GM12878 (cell line): ENCODE measurements around the gene TMEM253. TPM values are rescaled to one million over a fixed set of nuclear protein-coding genes. Genes with fewer than 3 reads are reported as not detected.

ENCODE experiments used
- ATAC-seq: fragments of 200-7000 bp; cut with Tn5 transposase; 3 replicates; pipeline ENCODE4 v1.9.1; 2020; ENCODE audit warnings: mild to moderate bottlenecking, moderate library complexity
- BruUV-seq: library from RNA; stranded (reverse); fragments of 400-500 nt; replicated peaks from 2 replicates; lab custom pipeline; 2021; lab: Mats Ljungman, UMichigan
- CTCF ChIA-PET: fragments of 300-600 bp; sonication (Branson Sonifier 250); formaldehyde crosslinking; extraction: SDS; loops from one replicate; lab custom pipeline; 2021; ENCODE audit warnings: inconsistent platforms; lab: Yijun Ruan, JAX
- POLR2A ChIA-PET: fragments of 350-600 bp; formaldehyde crosslinking; extraction: SDS; loops from one replicate; lab custom pipeline; 2021; ENCODE audit warnings: inconsistent platforms; lab: Charles Lee
- RAD21 ChIA-PET: fragments of 300-600 bp; sonication (Branson Sonifier 250); formaldehyde crosslinking; loops from one replicate; lab custom pipeline; 2023; ENCODE audit warnings: antibody characterized with exemption; ENCODE audit not compliant: unreplicated experiment; lab: Charles Lee
- SMC1A ChIA-PET: fragments of 300-600 bp; sonication (Branson Sonifier 250); formaldehyde crosslinking; loops from one replicate; lab custom pipeline; 2023; ENCODE audit not compliant: unreplicated experiment, uncharacterized antibody; lab: Charles Lee
- DNase-seq: peaks from one replicate; pipeline ENCODE4 v3.0.0-alpha.2; 2011; ENCODE audit warnings: low read depth, low spot score
- FAIRE-seq: peaks from 3 replicates; lab custom pipeline; 2011; peaks lifted over from hg19 to GRCh38; lab: Jason Lieb, UNC
- H2AFZ ChIP-seq: 2 replicates; pipeline ENCODE4 v1.6.0; 2011; ENCODE audit warnings: low read depth, low read length, control low read depth; ENCODE audit not compliant: control insufficient read depth
- H3K27ac ChIP-seq: 2 replicates; pipeline ENCODE4 v1.5.1; 2011; ENCODE audit warnings: control low read depth; ENCODE audit not compliant: control insufficient read depth, insufficient read depth
- H3K27me3 ChIP-seq, 2 experiments: replicated peaks in 1 of 2; 2 replicates each; pipeline versions ENCODE4 v1.6.0 to v1.6.1; 2011; ENCODE audit warnings: low read length in 1 of 2; ENCODE audit not compliant: control insufficient read depth in 2 of 2, insufficient read depth in 2 of 2
- H3K36me3 ChIP-seq, 2 experiments: 2 replicates each; pipeline ENCODE4 v1.5.1; 2011; ENCODE audit warnings: low read length in 1 of 2; ENCODE audit not compliant: control insufficient read depth in 2 of 2, insufficient read depth in 2 of 2
- H3K4me1 ChIP-seq: 2 replicates; pipeline ENCODE4 v1.6.1; 2011; ENCODE audit warnings: mild to moderate bottlenecking, low read length, moderate library complexity, mixed read lengths; ENCODE audit not compliant: control insufficient read depth, insufficient read depth
- H3K4me2 ChIP-seq: 2 replicates; pipeline ENCODE4 v1.6.0; 2011; ENCODE audit warnings: control low read depth; ENCODE audit not compliant: control insufficient read depth, insufficient read depth
- H3K4me3 ChIP-seq: fragments of 200-600 bp; sonication (generic); 2 replicates; pipeline ENCODE4 v1.5.1; 2016
- H3K79me2 ChIP-seq: 2 replicates; pipeline ENCODE4 v1.6.0; 2011; ENCODE audit warnings: low read length; ENCODE audit not compliant: control insufficient read depth, insufficient read depth
- H3K9ac ChIP-seq: 2 replicates; pipeline ENCODE4 v1.8.0; 2011; ENCODE audit warnings: low read length, control low read depth, mixed read lengths; ENCODE audit not compliant: control insufficient read depth, insufficient read depth
- H3K9me3 ChIP-seq: replicated peaks from 3 replicates; pipeline ENCODE4 v1.5.1; 2011; ENCODE audit warnings: mild to moderate bottlenecking, low read length; ENCODE audit not compliant: control insufficient read depth, insufficient read depth
- H4K20me1 ChIP-seq: 2 replicates; pipeline ENCODE4 v1.6.0; 2011; ENCODE audit not compliant: control insufficient read depth, insufficient read depth
- CBFB ChIP-seq: IDR thresholded peaks from 2 replicates; pipeline ENCODE4 v1.6.1; 2016; ENCODE audit warnings: antibody characterized with exemption, low read depth
- CTCF ChIP-seq, 3 experiments: IDR thresholded peaks in 2 of 3; conservative IDR thresholded peaks in 1 of 3; 2 replicates each; pipeline ENCODE4 v1.5.1; 2011; ENCODE audit warnings: low read depth in 3 of 3, low read length in 3 of 3, mild to moderate bottlenecking in 3 of 3, control low read depth in 2 of 3, moderate library complexity in 2 of 3, inconsistent platforms in 1 of 3, mixed read lengths in 1 of 3; ENCODE audit not compliant: control insufficient read depth in 2 of 3, insufficient read depth in 1 of 3; ENCODE audit errors: extremely low read depth in 1 of 3
- GATAD2B ChIP-seq: fragments of 450-650 bp; conservative IDR thresholded peaks from 2 replicates; pipeline ENCODE4 v1.6.1; 2017; ENCODE audit warnings: low read depth, mild to moderate bottlenecking, moderate library complexity
- HDGF ChIP-seq: fragments of 450-650 bp; IDR thresholded peaks from 2 replicates; pipeline ENCODE4 v1.6.1; 2016; ENCODE audit warnings: antibody characterized with exemption
- IRF4 ChIP-seq: IDR thresholded peaks from 2 replicates; pipeline ENCODE4 v1.6.1; 2011; ENCODE audit warnings: low read depth, low read length
- JUNB ChIP-seq: IDR thresholded peaks from 2 replicates; pipeline ENCODE4 v1.6.1; 2016; ENCODE audit warnings: antibody characterized with exemption, mild to moderate bottlenecking
- MEF2B ChIP-seq: fragments of 450-650 bp; IDR thresholded peaks from 2 replicates; pipeline ENCODE4 v1.6.1; 2018; ENCODE audit warnings: mild to moderate bottlenecking, moderate library complexity; ENCODE audit not compliant: partially characterized antibody, poor library complexity, severe bottlenecking
- MYC ChIP-seq: IDR thresholded peaks from 2 replicates; pipeline ENCODE4 v1.6.1; 2011; ENCODE audit warnings: mild to moderate bottlenecking, low read length, moderate library complexity, inconsistent platforms; ENCODE audit not compliant: insufficient read depth, insufficient replicate concordance, insufficient read length, severe bottlenecking
- NFXL1 ChIP-seq: fragments of 450-650 bp; IDR thresholded peaks from 2 replicates; pipeline ENCODE4 v1.6.1; 2017; ENCODE audit warnings: antibody characterized with exemption, mild to moderate bottlenecking, borderline replicate concordance
- PML ChIP-seq: IDR thresholded peaks from 2 replicates; pipeline ENCODE4 v1.6.1; 2012; ENCODE audit warnings: low read length, inconsistent platforms
- RCOR1 ChIP-seq: conservative IDR thresholded peaks from 2 replicates; pipeline ENCODE4 v1.6.1; 2012; ENCODE audit warnings: low read depth, low read length, improper control_type of control experiment
- RFX5 ChIP-seq: IDR thresholded peaks from 2 replicates; pipeline ENCODE4 v1.6.1; 2011; ENCODE audit warnings: low read depth, low read length, improper control_type of control experiment
- STAT1 ChIP-seq: fragments of 450-650 bp; conservative IDR thresholded peaks from 2 replicates; pipeline ENCODE4 v1.6.1; 2014; ENCODE audit warnings: antibody characterized with exemption, mild to moderate bottlenecking
- TCF12 ChIP-seq: IDR thresholded peaks from 2 replicates; pipeline ENCODE4 v1.6.1; 2011; ENCODE audit warnings: low read depth, mild to moderate bottlenecking, low read length
- YY1 ChIP-seq: IDR thresholded peaks from 2 replicates; pipeline ENCODE4 v1.6.1; 2011; ENCODE audit warnings: low read depth, mild to moderate bottlenecking, low read length
- ZBTB40 ChIP-seq: fragments of 450-650 bp; IDR thresholded peaks from 2 replicates; pipeline ENCODE4 v1.6.1; 2016; ENCODE audit warnings: mild to moderate bottlenecking, moderate library complexity, borderline replicate concordance
- ZNF24 ChIP-seq: fragments of 450-650 bp; IDR thresholded peaks from 2 replicates; pipeline ENCODE4 v1.6.1; 2017; ENCODE audit warnings: antibody characterized with exemption, mild to moderate bottlenecking
- WGBS: methylation state at CpG from one replicate; pipeline ENCODE4 v1.1.6; 2016; ENCODE audit warnings: low lambda C conversion rate; ENCODE audit not compliant: insufficient replicate concordance, insufficient coverage; ENCODE audit errors: missing lambda C conversion rate; 5-methylcytosine and 5-hydroxymethylcytosine counted together
- in situ Hi-C: fragments of 300-500 bp; cut with MboI; formaldehyde crosslinking; loops from 9 replicates; pipeline ENCODE4 v1.14.3; 2018; ENCODE audit warnings: mixed read lengths
- intact Hi-C: fragments of 100-400 bp; cut with micrococcal nuclease; formaldehyde crosslinking; loops from one replicate; pipeline ENCODE4 v1.14.2; 2022; ENCODE audit not compliant: unreplicated experiment
- polyA plus RNA-seq, 11 experiments: library from polyadenylated mRNA; depleted of rRNA in 4 of 11; unstranded in 6 of 11; stranded (reverse) in 5 of 11; fragments of >200 nt; fragmentation: Nextera tagmentation in 4 of 11; fragmentation: Illumina TruSeq in 1 of 11; extraction: Ambion mirVana in 4 of 11; extraction: Trizol in 1 of 11; gene quantifications; 1 replicate in 1 of 11; 2 replicates in 10 of 11; pipeline versions ENCODE4 v1.2.1 to v1.2.3, GENCODE V29; 2011 to 2016; ENCODE audit warnings: inconsistent platforms in 2 of 11, missing spikeins in 2 of 11, low read depth in 1 of 11
- total RNA-seq, 4 experiments: library from RNA; depleted of rRNA in 3 of 4; stranded (reverse); fragments of >200 nt in 3 of 4; fragmentation: Illumina TruSeq in 1 of 4; extraction: Trizol in 1 of 4; gene quantifications; 2 replicates each; pipeline versions ENCODE4 v1.2.1 to v1.2.3, GENCODE V29; 2013 to 2021

Gene TMEM253
- total and polyA plus RNA-seq, 10 of the 15 experiments (the other 5 are each of a cell fraction or from before 2014, with no cell fraction given): 0.11 to 0.48 TPM; not detected in 8

GRCh38 chr14:21090940-21091663, 9.8 kb upstream of the TMEM253 start:
- in situ Hi-C loops: no loop called here
- POLR2A ChIA-PET: no interaction called here
- TF ChIP-seq GATAD2B (no peak), HDGF (no peak), NFXL1 (no peak), MYC (no peak), TCF12 (no peak), ZBTB40 (no peak), CBFB (no peak), IRF4 (no peak), RFX5 (no peak), YY1 (no peak), STAT1 (no peak), RCOR1 (no peak), JUNB (no peak), MEF2B (no peak), ZNF24 (no peak), CTCF (IDR thresholded peaks at IDR 0.05 in 2 of 3, conservative IDR thresholded peaks at IDR 0.05 in 1 of 3; ENCODE audit: control insufficient read depth in 2 of 3, extremely low read depth in 1 of 3, insufficient read depth in 1 of 3, low read depth in 3 of 3, low read length in 3 of 3) (no peak), PML (no peak)

More at GRCh38 chr14:21090940-21091663, 9.8 kb upstream of the TMEM253 start:
- no TSS peak for BruUV-seq
- H4K20me1 ChIP-seq: no peaks in the 10 kb centered on the region
- H3K36me3 ChIP-seq: no peaks in the 10 kb centered on the region
- RAD21 ChIA-PET: interaction anchor here (1.9 to 3.2 kb wide), 4 partner anchors 12 to 76 kb away, joined by 11 to 51 read pairs (median 24); partner anchors contain the start of genes ARHGEF40 and TMEM253
- H3K79me2 ChIP-seq: no peaks in the 10 kb centered on the region
- H3K9ac ChIP-seq: no peak overlapping the region
- no peaks in the 10 kb centered on the region for H3K4me1 ChIP-seq
- no peak overlapping the region for H3K4me3 ChIP-seq
- H3K27ac ChIP-seq: no peak overlapping the region
- SMC1A ChIA-PET: interaction anchor here (1.5 to 2.9 kb wide), 5 partner anchors 10 to 77 kb away, joined by 4 to 28 read pairs (median 7); partner anchors contain the start of gene TMEM253
- H3K4me2 ChIP-seq: no peak overlapping the region
- FAIRE-seq: no peak
- WGBS: 71% methylated on average over 31 of the region's 45 CpGs
- H3K9me3 ChIP-seq: no peaks in the 10 kb centered on the region
- no peak for ATAC-seq
- H2AFZ ChIP-seq: no peak overlapping the region
- intact Hi-C loops: no loop called here
- DNase-seq: no peak
- H3K27me3 ChIP-seq: no peaks in the 10 kb centered on the region
- CTCF ChIA-PET: interaction anchor here (0.6 to 6.9 kb wide), 12 partner anchors 13 to 78 kb away, joined by 3 to 194 read pairs (median 29); partner anchors contain the start of genes ARHGEF40 and TMEM253
